DND-41 (cell line): ENCODE data around the gene AKT1.

Experiments
- EZH2 ChIP-seq: IDR thresholded peaks from 3 replicates; pipeline ENCODE4 v1.6.1; 2012; ENCODE audit warnings: borderline replicate concordance, low read depth, mild to moderate bottlenecking, moderate library complexity, low read length, inconsistent platforms; ENCODE audit not compliant: severe bottlenecking
- TF ChIP-seq, protein P1 (sequence below): IDR thresholded peaks from 2 replicates; pipeline ENCODE4 v1.5.1; 2012; ENCODE audit warnings: borderline replicate concordance, low read length, moderate library complexity, mild to moderate bottlenecking; ENCODE audit not compliant: poor library complexity, severe bottlenecking; ENCODE audit errors: extremely low read depth

DNA sequence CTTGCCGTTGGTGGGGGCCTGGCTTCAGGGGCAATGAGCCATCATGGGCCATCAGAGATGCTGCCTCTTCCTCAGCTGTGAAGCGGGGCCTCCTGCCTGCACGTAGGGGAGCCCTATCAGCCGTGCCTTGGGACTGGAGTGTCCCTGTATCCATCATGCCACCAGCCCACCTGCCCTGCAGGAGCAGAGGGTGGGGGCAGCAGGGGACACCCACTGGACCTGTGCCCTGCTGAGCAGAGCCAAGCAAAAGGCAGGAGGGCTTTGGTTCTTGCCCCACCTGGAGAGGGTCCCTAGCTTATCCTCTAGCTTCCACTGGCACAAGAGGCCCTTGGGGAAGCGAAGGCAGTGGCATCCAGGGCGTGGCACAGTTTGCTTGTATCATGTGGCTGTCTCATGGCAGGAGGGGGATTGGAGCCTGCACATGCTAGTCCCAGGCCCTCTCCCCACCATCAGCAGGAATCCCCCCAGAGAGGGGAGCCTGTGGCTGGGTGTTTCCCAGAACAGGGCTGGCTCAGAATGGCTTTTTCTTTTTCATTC is 61.4 kb downstream of the AKT1 start:
- TF ChIP-seq, protein P1, sequence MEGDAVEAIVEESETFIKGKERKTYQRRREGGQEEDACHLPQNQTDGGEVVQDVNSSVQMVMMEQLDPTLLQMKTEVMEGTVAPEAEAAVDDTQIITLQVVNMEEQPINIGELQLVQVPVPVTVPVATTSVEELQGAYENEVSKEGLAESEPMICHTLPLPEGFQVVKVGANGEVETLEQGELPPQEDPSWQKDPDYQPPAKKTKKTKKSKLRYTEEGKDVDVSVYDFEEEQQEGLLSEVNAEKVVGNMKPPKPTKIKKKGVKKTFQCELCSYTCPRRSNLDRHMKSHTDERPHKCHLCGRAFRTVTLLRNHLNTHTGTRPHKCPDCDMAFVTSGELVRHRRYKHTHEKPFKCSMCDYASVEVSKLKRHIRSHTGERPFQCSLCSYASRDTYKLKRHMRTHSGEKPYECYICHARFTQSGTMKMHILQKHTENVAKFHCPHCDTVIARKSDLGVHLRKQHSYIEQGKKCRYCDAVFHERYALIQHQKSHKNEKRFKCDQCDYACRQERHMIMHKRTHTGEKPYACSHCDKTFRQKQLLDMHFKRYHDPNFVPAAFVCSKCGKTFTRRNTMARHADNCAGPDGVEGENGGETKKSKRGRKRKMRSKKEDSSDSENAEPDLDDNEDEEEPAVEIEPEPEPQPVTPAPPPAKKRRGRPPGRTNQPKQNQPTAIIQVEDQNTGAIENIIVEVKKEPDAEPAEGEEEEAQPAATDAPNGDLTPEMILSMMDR = no peak
- TF ChIP-seq EZH2 = no peak
